ENCODE results near the gene LPAR4.
"Not testable (repeated sequence)": the region's sequence is repeated elsewhere in the genome, so short reads cannot be mapped to it uniquely, and the experiment has no call there.

Gene LPAR4

DNA sequence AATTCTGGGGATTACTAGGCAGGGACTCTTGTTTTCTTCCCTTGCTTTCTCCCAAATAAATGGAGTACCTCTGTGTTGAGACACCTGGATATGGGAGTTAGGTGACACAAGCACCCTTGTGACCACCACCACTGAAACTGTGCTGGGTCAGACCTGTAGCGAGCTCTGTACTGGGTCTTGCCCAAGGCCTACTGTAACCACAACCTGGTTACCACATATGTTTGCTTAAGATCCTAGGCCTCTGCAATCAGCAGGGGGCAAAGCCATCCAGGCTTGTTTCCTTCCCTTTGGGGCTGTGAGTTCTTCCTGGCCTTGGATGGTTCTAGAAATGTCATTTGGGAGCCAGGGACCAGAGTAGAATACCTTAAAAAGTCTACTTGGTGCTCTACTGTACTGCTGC lies 49.4 kb downstream of the LPAR4 start:
- Mint-ChIP-seq H3K27ac (no peak overlapping the region), H3K9me3 (no peaks in the 10 kb centered on the region), H3K36me3 (no peaks in the 10 kb centered on the region), H3K27me3 (no peaks in the 10 kb centered on the region), H3K4me1 (peaks cover 2% of the 10 kb centered on the region), H3K4me3 (no peak overlapping the region)
- CTCF ChIA-PET, result no interaction called here
- no peak for DNase-seq

DNA sequence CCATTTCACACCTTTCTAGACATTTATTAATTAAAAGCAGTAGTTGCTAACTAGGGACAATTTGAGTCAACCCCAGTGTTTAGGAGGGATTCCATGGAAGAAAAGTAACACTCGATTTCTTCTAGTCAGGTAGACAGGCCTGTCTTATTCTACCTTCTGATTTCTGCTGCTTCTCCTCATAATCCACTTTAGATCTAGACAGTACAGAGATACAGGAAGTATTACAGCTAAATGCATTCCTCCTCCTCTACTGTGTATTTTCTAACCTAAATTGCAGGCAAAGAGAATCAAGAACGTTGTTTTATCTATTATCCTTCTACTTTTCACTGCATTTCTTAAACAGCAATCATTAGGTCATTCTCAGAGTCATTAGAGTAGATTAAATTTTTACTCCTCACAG lies 52.6 kb downstream of the LPAR4 start:
- H3K4me1 Mint-ChIP-seq, result peaks cover 2% of the 10 kb centered on the region
- no peaks in the 10 kb centered on the region for H3K9me3 Mint-ChIP-seq
- H3K36me3 Mint-ChIP-seq, result no peaks in the 10 kb centered on the region
- H3K27ac Mint-ChIP-seq, result no peak overlapping the region
- H3K27me3 Mint-ChIP-seq, result no peaks in the 10 kb centered on the region
- CTCF ChIA-PET, result interaction anchor here (0.6 kb wide), 1 partner anchor 10 kb away, joined by 3 read pairs; no protein-coding TSS in a partner anchor
- DNase-seq, result no peak
- H3K4me3 Mint-ChIP-seq, result no peak overlapping the region

DNA sequence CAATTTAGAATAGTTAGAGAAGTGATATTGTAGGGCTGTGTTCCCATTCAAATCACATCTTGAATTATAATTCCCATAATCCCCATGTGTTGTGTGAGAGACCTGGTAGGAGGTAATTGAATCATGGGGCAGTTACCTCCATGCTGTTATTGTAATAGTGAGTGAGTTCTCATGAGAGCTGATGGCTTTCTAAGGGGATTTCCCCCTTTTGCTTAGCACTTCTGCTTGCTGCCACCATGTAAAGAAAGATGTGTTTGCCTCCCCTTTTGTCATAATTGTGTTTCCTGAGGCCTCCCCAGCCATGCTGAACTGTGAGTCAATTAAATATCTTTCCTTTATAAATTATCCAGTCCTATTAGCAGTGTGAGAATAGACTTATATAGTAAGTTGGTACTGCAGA lies 53.2 kb downstream of the LPAR4 start:
- H3K4me1 Mint-ChIP-seq, result peaks cover 2% of the 10 kb centered on the region
- CTCF ChIA-PET, result interaction anchor here (0.6 kb wide), 1 partner anchor 11 kb away, joined by 3 read pairs; no protein-coding TSS in a partner anchor
- DNase-seq, result no peak
- no peak overlapping the region for H3K4me3 Mint-ChIP-seq
- H3K27me3 Mint-ChIP-seq, result no peaks in the 10 kb centered on the region
- no peaks in the 10 kb centered on the region for H3K36me3 Mint-ChIP-seq
- H3K27ac Mint-ChIP-seq, result no peak overlapping the region
- no peaks in the 10 kb centered on the region for H3K9me3 Mint-ChIP-seq

DNA sequence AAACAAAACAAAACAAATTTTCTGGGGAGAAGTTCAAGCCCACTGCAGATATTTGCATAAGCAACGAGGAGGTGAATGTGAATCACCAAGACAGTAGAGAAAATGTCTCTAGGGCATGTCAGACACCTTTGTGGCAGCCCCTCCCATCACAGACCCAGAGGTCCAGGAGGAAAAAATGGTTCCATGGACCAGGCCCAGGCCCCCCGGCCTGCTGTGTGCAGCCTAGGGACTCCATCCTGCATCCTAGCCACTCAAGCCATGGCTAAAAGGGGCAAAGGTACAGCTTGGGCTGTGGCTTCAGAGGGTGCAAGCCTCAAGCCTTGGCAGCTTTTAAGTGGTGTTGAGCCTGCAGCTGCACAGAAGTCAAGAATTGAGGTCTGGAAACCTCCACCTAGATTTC lies 54.0 kb downstream of the LPAR4 start:
- Mint-ChIP-seq H3K9me3 (no peaks in the 10 kb centered on the region), H3K4me1 (peaks cover 2% of the 10 kb centered on the region), H3K27ac (no peak overlapping the region), H3K27me3 (no peaks in the 10 kb centered on the region), H3K36me3 (no peaks in the 10 kb centered on the region), H3K4me3 (no peak overlapping the region)
- no peak for DNase-seq
- CTCF ChIA-PET, result no interaction called here

DNA sequence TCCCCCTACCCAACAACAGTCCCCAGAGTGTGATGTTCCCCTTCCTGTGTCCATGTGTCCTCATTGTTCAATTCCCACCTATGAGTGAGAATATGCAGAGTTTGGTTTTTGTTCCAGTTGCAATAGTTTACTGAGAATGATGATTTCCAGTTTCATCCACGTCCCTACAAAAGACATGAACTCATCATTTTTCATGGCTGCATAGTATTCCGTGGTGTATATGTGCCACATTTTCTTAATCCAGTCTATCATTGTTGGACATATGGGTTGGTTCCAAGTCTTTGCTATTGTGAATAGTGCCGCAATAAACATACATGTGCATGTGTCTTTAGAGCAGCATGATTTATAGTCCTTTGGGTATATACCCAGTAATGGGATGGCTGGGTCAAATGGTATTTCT lies 55.0 kb downstream of the LPAR4 start:
- DNase-seq, H3K4me1 Mint-ChIP-seq, CTCF ChIA-PET, H3K36me3 Mint-ChIP-seq, H3K27me3 Mint-ChIP-seq, H3K9me3 Mint-ChIP-seq, H3K4me3 Mint-ChIP-seq, H3K27ac Mint-ChIP-seq: not testable (repeated sequence)
